HepG2 (cell line): ENCODE results near the gene TEAD1. TPM values are rescaled to one million over a fixed set of nuclear protein-coding genes. Genes with fewer than 3 reads are reported as not detected.

Experiments
- ATAC-seq: fragments of 200-7000 bp; cut with Tn5 transposase; 3 replicates; pipeline ENCODE4 v1.9.1; 2020; ENCODE audit warnings: mild to moderate bottlenecking, moderate library complexity
- BruUV-seq: library from RNA; stranded (reverse); fragments of 400-500 nt; replicated peaks from 2 replicates; lab custom pipeline; 2021; lab: Mats Ljungman, UMichigan
- CTCF ChIA-PET: fragments of 300-600 bp; formaldehyde crosslinking; extraction: SDS; loops from one replicate; lab custom pipeline; 2021; ENCODE audit warnings: low total read pairs, inconsistent platforms, low intra/inter-chr PET ratio; lab: Yijun Ruan, JAX
- POLR2A ChIA-PET: fragments of 350-600 bp; sonication (Branson Sonifier 250); formaldehyde crosslinking; loops from one replicate; lab custom pipeline; 2020; ENCODE audit warnings: antibody characterized with exemption, inconsistent platforms; lab: Yijun Ruan, JAX
- DNase-seq: peaks from one replicate; pipeline ENCODE4 v3.0.0-alpha.2; 2015; ENCODE audit warnings: low spot score
- FAIRE-seq: peaks from 3 replicates; lab custom pipeline; 2011; peaks lifted over from hg19 to GRCh38; lab: Jason Lieb, UNC
- H2AFZ ChIP-seq: one replicate; pipeline ENCODE4 v1.6.1; 2011; ENCODE audit warnings: low read length, inconsistent platforms
- H3K27ac ChIP-seq: fragments of 300-600 bp; 3 replicates; pipeline ENCODE4 v1.8.0; 2011; ENCODE audit warnings: mixed run types, mild to moderate bottlenecking, mixed read lengths, low read length, inconsistent platforms; ENCODE audit not compliant: insufficient read depth; ENCODE audit errors: extremely low read length
- H3K27me3 ChIP-seq, 2 experiments: fragments of 200-600 bp in 1 of 2; 2 replicates in 1 of 2; 3 replicates in 1 of 2; pipeline versions ENCODE4 v1.6.0 to v1.8.0; 2011; ENCODE audit warnings: low read length in 2 of 2, mild to moderate bottlenecking in 2 of 2, moderate library complexity in 2 of 2, inconsistent platforms in 1 of 2; ENCODE audit not compliant: insufficient read depth in 2 of 2, control insufficient read depth in 1 of 2
- H3K36me3 ChIP-seq, 2 experiments: fragments of 200-600 bp in 1 of 2; replicated peaks in 1 of 2; 2 replicates in 1 of 2; 3 replicates in 1 of 2; pipeline versions ENCODE4 v1.5.1 to v1.8.0; 2011; ENCODE audit warnings: low read length in 2 of 2, inconsistent platforms in 1 of 2; ENCODE audit not compliant: insufficient read depth in 2 of 2, control insufficient read depth in 1 of 2
- H3K4me1 ChIP-seq: 2 replicates; pipeline ENCODE4 v1.5.1; 2012; ENCODE audit warnings: low read length, inconsistent platforms; ENCODE audit not compliant: insufficient read depth
- H3K4me2 ChIP-seq: 2 replicates; pipeline ENCODE4 v1.6.0; 2011; ENCODE audit warnings: low read depth, low read length, inconsistent platforms
- H3K4me3 ChIP-seq, 3 experiments: fragments of 200-600 bp in 1 of 3; sonication (generic), shearing (Covaris generic) in 1 of 3; replicated peaks in 1 of 3; 2 replicates each; pipeline ENCODE4 v1.5.1; 2011 to 2016; ENCODE audit warnings: low read length in 3 of 3, inconsistent platforms in 2 of 3, low read depth in 2 of 3, mild to moderate bottlenecking in 2 of 3, control low read depth in 1 of 3, mixed read lengths in 1 of 3; ENCODE audit not compliant: insufficient read depth in 1 of 3
- H3K79me2 ChIP-seq: one replicate; pipeline ENCODE4 v1.6.1; 2011; ENCODE audit warnings: low read length, inconsistent platforms; ENCODE audit not compliant: insufficient read depth
- H3K9ac ChIP-seq: 2 replicates; pipeline ENCODE4 v1.6.0; 2011; ENCODE audit warnings: mild to moderate bottlenecking, low read depth, low read length, inconsistent platforms; ENCODE audit not compliant: insufficient read depth
- H3K9me3 ChIP-seq: 2 replicates; pipeline ENCODE4 v1.5.1; 2012; ENCODE audit warnings: mild to moderate bottlenecking, low read length
- H4K20me1 ChIP-seq: 2 replicates; pipeline ENCODE4 v1.6.0; 2011; ENCODE audit warnings: inconsistent platforms, mild to moderate bottlenecking, low read length, moderate library complexity; ENCODE audit not compliant: insufficient read depth
- CBFB ChIP-seq: sonication (generic); formaldehyde crosslinking; IDR thresholded peaks from 2 replicates; pipeline ENCODE4 v1.4.0; 2020; ENCODE audit warnings: missing genetic modification reagents
- CREB3 ChIP-seq: sonication (generic); formaldehyde crosslinking; IDR thresholded peaks from 2 replicates; pipeline ENCODE4 v1.5.0; 2020; ENCODE audit warnings: missing genetic modification reagents
- FOXO1 ChIP-seq: sonication (generic); formaldehyde crosslinking; IDR thresholded peaks from 2 replicates; pipeline ENCODE4 v1.4.0; 2020; ENCODE audit warnings: missing genetic modification reagents
- HCFC1 ChIP-seq: fragments of 150-350 bp; IDR thresholded peaks from 2 replicates; pipeline ENCODE4 v1.6.1; 2014; ENCODE audit warnings: low read depth, low read length
- HNF4A ChIP-seq: sonication (generic); formaldehyde crosslinking; IDR thresholded peaks from 2 replicates; pipeline ENCODE4 v1.4.0; 2020; ENCODE audit warnings: missing genetic modification reagents
- MEIS1 ChIP-seq: sonication (generic); formaldehyde crosslinking; IDR thresholded peaks from 2 replicates; pipeline ENCODE4 v1.9.0; 2021; ENCODE audit warnings: mild to moderate bottlenecking, missing genetic modification reagents, moderate library complexity, borderline replicate concordance
- MTF1 ChIP-seq: sonication (generic); formaldehyde crosslinking; IDR thresholded peaks from 2 replicates; pipeline ENCODE4 v1.5.0; 2020; ENCODE audit warnings: missing genetic modification reagents
- NFATC3 ChIP-seq: sonication (generic); formaldehyde crosslinking; IDR thresholded peaks from 2 replicates; pipeline ENCODE4 v1.5.1; 2020; ENCODE audit warnings: mild to moderate bottlenecking, missing genetic modification reagents
- RORA ChIP-seq: sonication (generic); formaldehyde crosslinking; IDR thresholded peaks from 2 replicates; pipeline ENCODE4 v1.5.0; 2020; ENCODE audit warnings: mild to moderate bottlenecking, missing genetic modification reagents, moderate library complexity
- TCF7L2 ChIP-seq: IDR thresholded peaks from 2 replicates; pipeline ENCODE4 v1.6.1; 2011; ENCODE audit warnings: mild to moderate bottlenecking, low read depth, low read length, moderate library complexity
- TEF ChIP-seq: sonication (generic); formaldehyde crosslinking; IDR thresholded peaks from 2 replicates; pipeline ENCODE4 v1.5.0; 2020; ENCODE audit warnings: missing genetic modification reagents
- ZNF205 ChIP-seq: IDR thresholded peaks from 2 replicates; pipeline ENCODE4 v1.6.1; 2018; ENCODE audit warnings: missing biosample characterization, missing genetic modification reagents
- ZNF280D ChIP-seq: sonication (generic); formaldehyde crosslinking; IDR thresholded peaks from 2 replicates; pipeline ENCODE4 v1.5.1; 2020; ENCODE audit warnings: mild to moderate bottlenecking, missing genetic modification reagents
- ZNF3 ChIP-seq: IDR thresholded peaks from 2 replicates; pipeline ENCODE4 v1.7.0; 2017; ENCODE audit warnings: inconsistent platforms
- ZNF441 ChIP-seq: sonication (generic); formaldehyde crosslinking; IDR thresholded peaks from 2 replicates; pipeline ENCODE4 v1.7.0; 2021; ENCODE audit warnings: missing genetic modification reagents, borderline replicate concordance
- ZNF501 ChIP-seq: sonication (generic); formaldehyde crosslinking; IDR thresholded peaks from 2 replicates; pipeline ENCODE4 v1.5.1; 2020; ENCODE audit warnings: mild to moderate bottlenecking, moderate library complexity, missing genetic modification reagents
- ZNF503 ChIP-seq: sonication (generic); formaldehyde crosslinking; IDR thresholded peaks from 2 replicates; pipeline ENCODE4 v1.4.0; 2020; ENCODE audit warnings: missing genetic modification reagents
- ZNF569 ChIP-seq: sonication (generic); formaldehyde crosslinking; IDR thresholded peaks from 2 replicates; pipeline ENCODE4 v1.5.0; 2020; ENCODE audit warnings: mild to moderate bottlenecking, missing genetic modification reagents, moderate library complexity, borderline replicate concordance
- WGBS: methylation state at CpG from one replicate; pipeline ENCODE4 v1.1.6; 2017; ENCODE audit warnings: low lambda C conversion rate; 5-methylcytosine and 5-hydroxymethylcytosine counted together
- in situ Hi-C: cut with HindIII; loops from 2 replicates; pipeline ENCODE4 v1.10.0; 2017; ENCODE audit warnings: low pct_unique_long_range_greater_than_20kb; ENCODE audit not compliant: extremely low pct_ligation_motif_present
- intact Hi-C: fragments of 100-400 bp; cut with micrococcal nuclease; formaldehyde crosslinking; loops from one replicate; pipeline ENCODE4 v1.10.0; 2022; ENCODE audit not compliant: unreplicated experiment
- polyA plus RNA-seq, 8 experiments: library from polyadenylated mRNA; depleted of rRNA in 3 of 8; stranded (reverse) in 7 of 8; unstranded in 1 of 8; fragments of >200 nt; fragmentation: Illumina TruSeq in 4 of 8; extraction: Trizol in 4 of 8; gene quantifications; 2 replicates each; pipeline versions ENCODE4 v1.2.1 to v1.2.3, GENCODE V29; 2011 to 2016; ENCODE audit warnings: low read depth in 4 of 8, missing spikeins in 1 of 8, mixed read lengths in 1 of 8; ENCODE audit not compliant: insufficient read depth in 1 of 8
- total RNA-seq, 5 experiments: library from RNA; depleted of rRNA; stranded (reverse); fragments of >200 nt; fragmentation: Illumina TruSeq; extraction: Trizol; gene quantifications; 2 replicates each; pipeline ENCODE4 v1.2.3, GENCODE V29; 2016; ENCODE audit warnings: low read depth in 1 of 5
- TF ChIP-seq, protein P1 (sequence below): sonication (generic); formaldehyde crosslinking; IDR thresholded peaks from 2 replicates; pipeline ENCODE4 v1.5.0; 2020; ENCODE audit warnings: missing genetic modification reagents

The TEAD1 gene
- total and polyA plus RNA-seq, 2 of the 13 experiments (the other 11 are each of a cell fraction or from before 2014, with no cell fraction given): 20.1 to 30.5 TPM

GRCh38 chr11:12797996-12798395, 123.8 kb downstream of the TEAD1 start:
- no peaks in the 10 kb centered on the region for H4K20me1 ChIP-seq
- no peak for DNase-seq
- no peaks in the 10 kb centered on the region for H3K9me3 ChIP-seq
- no peak overlapping the region for H2AFZ ChIP-seq
- FAIRE-seq: no peak
- 91% methylated on average over 3 of the region's 3 CpGs for WGBS
- ChIA-PET CTCF (no interaction called here), POLR2A (no interaction called here)
- no peak overlapping the region for H3K4me3 ChIP-seq
- H3K9ac ChIP-seq: no peak overlapping the region
- TF ChIP-seq, protein P1, sequence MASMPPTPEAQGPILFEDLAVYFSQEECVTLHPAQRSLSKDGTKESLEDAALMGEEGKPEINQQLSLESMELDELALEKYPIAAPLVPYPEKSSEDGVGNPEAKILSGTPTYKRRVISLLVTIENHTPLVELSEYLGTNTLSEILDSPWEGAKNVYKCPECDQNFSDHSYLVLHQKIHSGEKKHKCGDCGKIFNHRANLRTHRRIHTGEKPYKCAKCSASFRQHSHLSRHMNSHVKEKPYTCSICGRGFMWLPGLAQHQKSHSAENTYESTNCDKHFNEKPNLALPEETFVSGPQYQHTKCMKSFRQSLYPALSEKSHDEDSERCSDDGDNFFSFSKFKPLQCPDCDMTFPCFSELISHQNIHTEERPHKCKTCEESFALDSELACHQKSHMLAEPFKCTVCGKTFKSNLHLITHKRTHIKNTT (CRISPR knock-in tag): no peak
- TF ChIP-seq FOXO1 (CRISPR knock-in tag) (no peak), ZNF569 (no peak), CREB3 (no peak), ZNF3 (no peak), HCFC1 (no peak), ZNF503 (CRISPR knock-in tag) (no peak), ZNF441 (CRISPR knock-in tag) (no peak), ZNF280D (no peak), MTF1 (CRISPR knock-in tag) (no peak), HNF4A (no peak), TEF (no peak), RORA (CRISPR knock-in tag) (no peak), CBFB (no peak), MEIS1 (CRISPR knock-in tag) (no peak), NFATC3 (CRISPR knock-in tag) (no peak), ZNF205 (CRISPR knock-in tag) (no peak), ZNF501 (no peak), TCF7L2 (no peak)
- peaks cover 5 to 22% of the 10 kb centered on the region in 2 experiments; a peak in 2 of 5 replicates for H3K36me3 ChIP-seq
- peaks cover 13% of the 10 kb centered on the region for H3K79me2 ChIP-seq
- peaks cover 66% of the 10 kb centered on the region for H3K4me1 ChIP-seq
- intact Hi-C loops: no loop called here
- no TSS peak for BruUV-seq
- in situ Hi-C loops: no loop called here
- H3K4me2 ChIP-seq: no peak overlapping the region
- H3K27ac ChIP-seq: no peak overlapping the region
- ATAC-seq: no peak
- no peaks in the 10 kb centered on the region for H3K27me3 ChIP-seq
